Measurements from ENCODE around the gene LAMC3. TPM values are rescaled to one million over a fixed set of nuclear protein-coding genes. Genes with fewer than 3 reads are reported as not detected.

Gene LAMC3
- polyA plus RNA-seq, 1 of the 3 experiments (the other 2 are of a cell fraction), result 0.07 TPM

DNA sequence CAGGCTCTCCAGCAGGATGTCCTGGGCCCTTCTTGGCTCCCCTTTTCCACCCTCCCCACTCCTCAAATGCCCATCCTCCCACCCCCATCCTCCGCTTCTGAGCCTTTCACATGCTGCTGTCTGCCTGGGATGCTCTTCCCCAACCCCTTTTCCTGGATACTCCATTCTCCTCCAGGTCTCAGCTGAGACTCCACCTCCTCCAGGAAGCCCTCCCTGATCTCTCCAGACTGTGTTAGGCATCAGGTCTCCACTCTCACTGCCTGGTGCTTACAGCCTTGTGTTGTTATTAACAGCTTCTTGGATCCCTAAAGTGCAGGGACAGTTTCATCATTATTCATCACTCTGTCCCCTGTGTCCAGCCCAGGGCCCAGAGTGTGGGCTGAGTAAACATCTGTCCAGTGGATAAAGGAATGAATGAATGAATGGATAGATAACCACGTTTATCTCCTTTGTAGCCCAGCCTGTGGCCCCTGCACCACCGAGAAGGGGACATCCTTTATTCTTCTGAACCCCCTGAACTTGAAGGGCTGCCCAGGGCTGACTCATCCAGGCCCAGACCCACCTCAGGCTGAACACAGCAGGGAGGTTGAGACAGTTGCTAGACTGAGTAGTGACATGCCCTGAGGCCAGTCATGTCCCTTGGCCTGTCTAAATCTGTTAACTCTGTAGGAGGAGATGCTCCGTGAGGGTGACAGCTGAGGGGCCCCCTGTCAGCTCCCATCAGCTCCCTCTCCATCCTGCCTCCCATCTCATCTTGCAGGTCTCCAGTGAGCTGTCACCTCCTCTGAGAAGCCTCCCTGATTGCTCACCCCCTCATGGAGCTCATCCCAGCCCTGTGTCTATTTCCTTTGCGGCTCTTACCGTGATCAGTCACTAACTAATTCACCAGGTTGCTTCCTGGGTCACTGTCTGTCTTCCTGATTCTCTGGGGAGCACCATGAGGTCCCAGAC lies 14.6 kb upstream of the LAMC3 start:
- H3K27ac ChIP-seq (ENCODE audit: low read depth in 2 of 2, low read length in 1 of 2), result no peak overlapping the region
- H3K9me2 ChIP-seq, result no peaks in the 10 kb centered on the region
- TF ChIP-seq CHD2 (IDR thresholded peaks at IDR 0.05; ENCODE audit: low read length, partially characterized antibody), result no peak
- no peak for TF ChIP-seq NRF1 (IDR thresholded peaks at IDR 0.05; ENCODE audit: low read depth, low read length)
- TF ChIP-seq RXRA (IDR thresholded peaks at IDR 0.05; ENCODE audit: borderline replicate concordance, low read depth), result no peak
- TF ChIP-seq SMC3 (IDR thresholded peaks at IDR 0.05; ENCODE audit: low read depth, low read length), result no peak
- TF ChIP-seq POLR2AphosphoS5 (IDR thresholded peaks at IDR 0.05; ENCODE audit: low read depth, low read length), result no peak
- TF ChIP-seq FOXM1 (IDR thresholded peaks at IDR 0.05; ENCODE audit: low read depth), result no peak
- TF ChIP-seq FOSL2 (IDR thresholded peaks at IDR 0.05; ENCODE audit: borderline replicate concordance, low read depth), result no peak
- TF ChIP-seq, protein P1, sequence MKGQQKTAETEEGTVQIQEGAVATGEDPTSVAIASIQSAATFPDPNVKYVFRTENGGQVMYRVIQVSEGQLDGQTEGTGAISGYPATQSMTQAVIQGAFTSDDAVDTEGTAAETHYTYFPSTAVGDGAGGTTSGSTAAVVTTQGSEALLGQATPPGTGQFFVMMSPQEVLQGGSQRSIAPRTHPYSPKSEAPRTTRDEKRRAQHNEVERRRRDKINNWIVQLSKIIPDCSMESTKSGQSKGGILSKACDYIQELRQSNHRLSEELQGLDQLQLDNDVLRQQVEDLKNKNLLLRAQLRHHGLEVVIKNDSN (IDR thresholded peaks at IDR 0.05; ENCODE audit: borderline replicate concordance, low read depth), result no peak
- TF ChIP-seq RAD21 (IDR thresholded peaks at IDR 0.05; ENCODE audit: low read length), result no peak
- no peak for TF ChIP-seq SIN3A (IDR thresholded peaks at IDR 0.05; ENCODE audit: borderline replicate concordance, low read depth, low read length)
- TF ChIP-seq MEF2A (IDR thresholded peaks at IDR 0.05; ENCODE audit: borderline replicate concordance, low read depth), result no peak
- TF ChIP-seq, protein P2, sequence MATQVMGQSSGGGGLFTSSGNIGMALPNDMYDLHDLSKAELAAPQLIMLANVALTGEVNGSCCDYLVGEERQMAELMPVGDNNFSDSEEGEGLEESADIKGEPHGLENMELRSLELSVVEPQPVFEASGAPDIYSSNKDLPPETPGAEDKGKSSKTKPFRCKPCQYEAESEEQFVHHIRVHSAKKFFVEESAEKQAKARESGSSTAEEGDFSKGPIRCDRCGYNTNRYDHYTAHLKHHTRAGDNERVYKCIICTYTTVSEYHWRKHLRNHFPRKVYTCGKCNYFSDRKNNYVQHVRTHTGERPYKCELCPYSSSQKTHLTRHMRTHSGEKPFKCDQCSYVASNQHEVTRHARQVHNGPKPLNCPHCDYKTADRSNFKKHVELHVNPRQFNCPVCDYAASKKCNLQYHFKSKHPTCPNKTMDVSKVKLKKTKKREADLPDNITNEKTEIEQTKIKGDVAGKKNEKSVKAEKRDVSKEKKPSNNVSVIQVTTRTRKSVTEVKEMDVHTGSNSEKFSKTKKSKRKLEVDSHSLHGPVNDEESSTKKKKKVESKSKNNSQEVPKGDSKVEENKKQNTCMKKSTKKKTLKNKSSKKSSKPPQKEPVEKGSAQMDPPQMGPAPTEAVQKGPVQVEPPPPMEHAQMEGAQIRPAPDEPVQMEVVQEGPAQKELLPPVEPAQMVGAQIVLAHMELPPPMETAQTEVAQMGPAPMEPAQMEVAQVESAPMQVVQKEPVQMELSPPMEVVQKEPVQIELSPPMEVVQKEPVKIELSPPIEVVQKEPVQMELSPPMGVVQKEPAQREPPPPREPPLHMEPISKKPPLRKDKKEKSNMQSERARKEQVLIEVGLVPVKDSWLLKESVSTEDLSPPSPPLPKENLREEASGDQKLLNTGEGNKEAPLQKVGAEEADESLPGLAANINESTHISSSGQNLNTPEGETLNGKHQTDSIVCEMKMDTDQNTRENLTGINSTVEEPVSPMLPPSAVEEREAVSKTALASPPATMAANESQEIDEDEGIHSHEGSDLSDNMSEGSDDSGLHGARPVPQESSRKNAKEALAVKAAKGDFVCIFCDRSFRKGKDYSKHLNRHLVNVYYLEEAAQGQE (IDR thresholded peaks at IDR 0.05; ENCODE audit: low read depth, low read length), result no peak
- no peak for TF ChIP-seq TEAD4 (IDR thresholded peaks at IDR 0.05; ENCODE audit: borderline replicate concordance, insufficient read depth)
- TF ChIP-seq RFX5 (IDR thresholded peaks at IDR 0.05; ENCODE audit: low read length), result no peak
- TF ChIP-seq, protein P3, sequence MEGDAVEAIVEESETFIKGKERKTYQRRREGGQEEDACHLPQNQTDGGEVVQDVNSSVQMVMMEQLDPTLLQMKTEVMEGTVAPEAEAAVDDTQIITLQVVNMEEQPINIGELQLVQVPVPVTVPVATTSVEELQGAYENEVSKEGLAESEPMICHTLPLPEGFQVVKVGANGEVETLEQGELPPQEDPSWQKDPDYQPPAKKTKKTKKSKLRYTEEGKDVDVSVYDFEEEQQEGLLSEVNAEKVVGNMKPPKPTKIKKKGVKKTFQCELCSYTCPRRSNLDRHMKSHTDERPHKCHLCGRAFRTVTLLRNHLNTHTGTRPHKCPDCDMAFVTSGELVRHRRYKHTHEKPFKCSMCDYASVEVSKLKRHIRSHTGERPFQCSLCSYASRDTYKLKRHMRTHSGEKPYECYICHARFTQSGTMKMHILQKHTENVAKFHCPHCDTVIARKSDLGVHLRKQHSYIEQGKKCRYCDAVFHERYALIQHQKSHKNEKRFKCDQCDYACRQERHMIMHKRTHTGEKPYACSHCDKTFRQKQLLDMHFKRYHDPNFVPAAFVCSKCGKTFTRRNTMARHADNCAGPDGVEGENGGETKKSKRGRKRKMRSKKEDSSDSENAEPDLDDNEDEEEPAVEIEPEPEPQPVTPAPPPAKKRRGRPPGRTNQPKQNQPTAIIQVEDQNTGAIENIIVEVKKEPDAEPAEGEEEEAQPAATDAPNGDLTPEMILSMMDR (IDR thresholded peaks at IDR 0.05), result no peak
- TF ChIP-seq, protein P4, sequence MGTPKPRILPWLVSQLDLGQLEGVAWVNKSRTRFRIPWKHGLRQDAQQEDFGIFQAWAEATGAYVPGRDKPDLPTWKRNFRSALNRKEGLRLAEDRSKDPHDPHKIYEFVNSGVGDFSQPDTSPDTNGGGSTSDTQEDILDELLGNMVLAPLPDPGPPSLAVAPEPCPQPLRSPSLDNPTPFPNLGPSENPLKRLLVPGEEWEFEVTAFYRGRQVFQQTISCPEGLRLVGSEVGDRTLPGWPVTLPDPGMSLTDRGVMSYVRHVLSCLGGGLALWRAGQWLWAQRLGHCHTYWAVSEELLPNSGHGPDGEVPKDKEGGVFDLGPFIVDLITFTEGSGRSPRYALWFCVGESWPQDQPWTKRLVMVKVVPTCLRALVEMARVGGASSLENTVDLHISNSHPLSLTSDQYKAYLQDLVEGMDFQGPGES (IDR thresholded peaks at IDR 0.05; ENCODE audit: low read depth, low read length), result no peak
- TF ChIP-seq GATA2 (CRISPR knock-in tag; IDR thresholded peaks at IDR 0.05), result no peak
- TF ChIP-seq NFIC (IDR thresholded peaks at IDR 0.05; ENCODE audit: borderline replicate concordance), result no peak
- TF ChIP-seq YY1 (IDR thresholded peaks at IDR 0.05; ENCODE audit: low read depth), result no peak
- TF ChIP-seq, protein P5, sequence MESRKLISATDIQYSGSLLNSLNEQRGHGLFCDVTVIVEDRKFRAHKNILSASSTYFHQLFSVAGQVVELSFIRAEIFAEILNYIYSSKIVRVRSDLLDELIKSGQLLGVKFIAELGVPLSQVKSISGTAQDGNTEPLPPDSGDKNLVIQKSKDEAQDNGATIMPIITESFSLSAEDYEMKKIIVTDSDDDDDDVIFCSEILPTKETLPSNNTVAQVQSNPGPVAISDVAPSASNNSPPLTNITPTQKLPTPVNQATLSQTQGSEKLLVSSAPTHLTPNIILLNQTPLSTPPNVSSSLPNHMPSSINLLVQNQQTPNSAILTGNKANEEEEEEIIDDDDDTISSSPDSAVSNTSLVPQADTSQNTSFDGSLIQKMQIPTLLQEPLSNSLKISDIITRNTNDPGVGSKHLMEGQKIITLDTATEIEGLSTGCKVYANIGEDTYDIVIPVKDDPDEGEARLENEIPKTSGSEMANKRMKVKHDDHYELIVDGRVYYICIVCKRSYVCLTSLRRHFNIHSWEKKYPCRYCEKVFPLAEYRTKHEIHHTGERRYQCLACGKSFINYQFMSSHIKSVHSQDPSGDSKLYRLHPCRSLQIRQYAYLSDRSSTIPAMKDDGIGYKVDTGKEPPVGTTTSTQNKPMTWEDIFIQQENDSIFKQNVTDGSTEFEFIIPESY (IDR thresholded peaks at IDR 0.05; ENCODE audit: borderline replicate concordance, low read depth), result no peak
- H2AFZ ChIP-seq (ENCODE audit: low read depth), result no peak overlapping the region
- POLR2A ChIA-PET, result no interaction called here
- H3K36me3 ChIP-seq (replicated peaks in 1 of 2; ENCODE audit: control insufficient read depth in 1 of 2, insufficient read depth in 2 of 2, low read length in 1 of 2), result no peaks in the 10 kb centered on the region
- peaks cover 2 to 6% of the 10 kb centered on the region in 2 experiments; a peak in 1 of 4 replicates for H3K4me1 ChIP-seq (ENCODE audit: control insufficient read depth in 1 of 2, insufficient read depth in 2 of 2, low read depth in 1 of 2, low read length in 1 of 2)
- H3K9me3 ChIP-seq, result no peaks in the 10 kb centered on the region
- 77% methylated on average over 5 of the region's 6 CpGs for WGBS (ENCODE audit: low lambda C conversion rate)
- CTCF ChIA-PET, result interaction anchor here (0.6 to 12.4 kb wide), 8 partner anchors 9 to 342 kb away, joined by 3 to 173 read pairs (median 4); no protein-coding TSS in a partner anchor
- no peak overlapping the region for H3K9ac ChIP-seq
- peaks cover 4% of the 10 kb centered on the region; the same call in 1 of the 2 replicates for H3K27me3 ChIP-seq (ENCODE audit: insufficient read depth)
- no peaks in the 10 kb centered on the region for H3F3A ChIP-seq (replicated peaks; ENCODE audit: insufficient read depth)
- no peak overlapping the region for H3K4me2 ChIP-seq
- H4K20me1 ChIP-seq (ENCODE audit: insufficient read depth), result no peaks in the 10 kb centered on the region
- no peak overlapping the region for H3K4me3 ChIP-seq (ENCODE audit: low read depth in 2 of 2, low read length in 1 of 2)
- DNase-seq, result no peak
- no peaks in the 10 kb centered on the region for H3K79me2 ChIP-seq (ENCODE audit: insufficient read depth)

Measured in SK-N-SH (cell line).